IMR-90 (cell line): ENCODE measurements around the gene ST8SIA6. TPM values are rescaled to one million over a fixed set of nuclear protein-coding genes. Genes with fewer than 3 reads are reported as not detected.

Experiments used
- ATAC-seq: fragments of 200-7000 bp; cut with Tn5 transposase; 2 replicates; pipeline ENCODE4 v1.9.1; 2020; ENCODE audit warnings: low read depth, mild to moderate bottlenecking, moderate library complexity
- BruUV-seq: library from RNA; stranded (reverse); fragments of 400-500 nt; replicated peaks from 2 replicates; lab custom pipeline; 2021; lab: Mats Ljungman, UMichigan
- CTCF ChIA-PET: fragments of 300-600 bp; formaldehyde crosslinking; extraction: SDS; loops from one replicate; lab custom pipeline; 2021; ENCODE audit warnings: antibody characterized with exemption; lab: Yijun Ruan, JAX
- POLR2A ChIA-PET: fragments of 300-600 bp; sonication (Branson Sonifier 250); formaldehyde crosslinking; loops from one replicate; lab custom pipeline; 2022; ENCODE audit warnings: antibody characterized with exemption; ENCODE audit not compliant: unreplicated experiment; lab: Charles Lee
- DNase-seq: peaks from one replicate; pipeline ENCODE4 v3.0.0; 2013
- H2AFZ ChIP-seq: replicated peaks from 2 replicates; pipeline ENCODE3; 2013; ENCODE audit warnings: low read length, mild to moderate bottlenecking; ENCODE audit not compliant: poor library complexity
- H2AK5ac ChIP-seq: 2 replicates; pipeline ENCODE4 v1.6.1; 2013; ENCODE audit warnings: low read depth, low read length, inconsistent platforms
- H2AK9ac ChIP-seq: replicated peaks from 2 replicates; pipeline ENCODE3; 2013; ENCODE audit warnings: mild to moderate bottlenecking, low read depth, low read length, moderate library complexity; ENCODE audit not compliant: poor library complexity
- H2BK120ac ChIP-seq: 2 replicates; pipeline ENCODE4 v1.6.1; 2013; ENCODE audit warnings: low read depth, low read length, inconsistent platforms
- H2BK15ac ChIP-seq: 3 replicates; pipeline ENCODE4 v1.6.1; 2013; ENCODE audit warnings: low read depth, low read length, inconsistent platforms
- H2BK20ac ChIP-seq: 2 replicates; pipeline ENCODE4 v1.6.1; 2013; ENCODE audit warnings: low read depth, mild to moderate bottlenecking, inconsistent platforms, low read length, moderate library complexity
- H2BK5ac ChIP-seq: 2 replicates; pipeline ENCODE4 v1.6.1; 2013; ENCODE audit warnings: mild to moderate bottlenecking, low read depth, low read length, inconsistent platforms; ENCODE audit not compliant: poor library complexity, severe bottlenecking
- H3K14ac ChIP-seq: replicated peaks from 2 replicates; pipeline ENCODE4 v1.6.1; 2013; ENCODE audit warnings: low read depth, low read length, inconsistent platforms
- H3K18ac ChIP-seq: 2 replicates; pipeline ENCODE4 v1.6.1; 2013; ENCODE audit warnings: low read depth, low read length, control low read depth
- H3K23ac ChIP-seq: 2 replicates; pipeline ENCODE4 v1.6.1; 2013; ENCODE audit warnings: low read depth, low read length, inconsistent platforms
- H3K27ac ChIP-seq: 2 replicates; pipeline ENCODE4 v1.5.1; 2013; ENCODE audit warnings: mild to moderate bottlenecking, control low read depth, low read length; ENCODE audit not compliant: insufficient read depth
- H3K27me3 ChIP-seq: 2 replicates; pipeline ENCODE4 v1.6.1; 2013; ENCODE audit warnings: low read length; ENCODE audit not compliant: control insufficient read depth, insufficient read depth
- H3K36me3 ChIP-seq: 2 replicates; pipeline ENCODE4 v1.6.1; 2013; ENCODE audit warnings: low read length, mixed read lengths; ENCODE audit not compliant: control insufficient read depth, insufficient read depth
- H3K4ac ChIP-seq: 2 replicates; pipeline ENCODE4 v1.6.1; 2013; ENCODE audit warnings: low read depth, low read length, inconsistent platforms
- H3K4me1 ChIP-seq: 2 replicates; pipeline ENCODE4 v1.6.1; 2013; ENCODE audit warnings: low read length, mixed read lengths; ENCODE audit not compliant: control insufficient read depth, insufficient read depth
- H3K4me2 ChIP-seq: 2 replicates; pipeline ENCODE4 v1.6.1; 2013; ENCODE audit warnings: low read depth, mild to moderate bottlenecking, control low read depth, low read length, moderate library complexity
- H3K4me3 ChIP-seq: 2 replicates; pipeline ENCODE4 v1.5.1; 2013; ENCODE audit warnings: low read depth, mild to moderate bottlenecking, control low read depth, low read length, moderate library complexity; ENCODE audit not compliant: insufficient read depth
- H3K56ac ChIP-seq: 2 replicates; pipeline ENCODE4 v1.6.1; 2013; ENCODE audit warnings: low read length, inconsistent platforms; ENCODE audit not compliant: insufficient read depth; ENCODE audit errors: extremely low read depth
- H3K79me1 ChIP-seq, 2 experiments: 2 replicates each; pipeline ENCODE4 v1.6.1; 2013; ENCODE audit warnings: low read length in 2 of 2, inconsistent platforms in 1 of 2, low read depth in 1 of 2
- H3K9ac ChIP-seq: 2 replicates; pipeline ENCODE4 v1.6.1; 2013; ENCODE audit warnings: low read depth, low read length, control low read depth
- H3K9me1 ChIP-seq: 2 replicates; pipeline ENCODE4 v1.6.1; 2013; ENCODE audit warnings: low read length, inconsistent platforms; ENCODE audit not compliant: insufficient read depth
- H3K9me3 ChIP-seq: 2 replicates; pipeline ENCODE4 v1.6.1; 2013; ENCODE audit warnings: low read length; ENCODE audit not compliant: control insufficient read depth, insufficient read depth
- H4K20me1 ChIP-seq: 2 replicates; pipeline ENCODE4 v1.6.1; 2013; ENCODE audit warnings: low read length, inconsistent platforms; ENCODE audit not compliant: insufficient read depth
- H4K5ac ChIP-seq: 2 replicates; pipeline ENCODE4 v1.6.1; 2013; ENCODE audit warnings: mild to moderate bottlenecking, low read depth, low read length, control low read depth
- H4K8ac ChIP-seq, 2 experiments: 2 replicates each; pipeline ENCODE4 v1.6.1; 2013; ENCODE audit warnings: low read depth in 2 of 2, low read length in 2 of 2, control low read depth in 1 of 2, inconsistent platforms in 1 of 2
- H4K91ac ChIP-seq: 2 replicates; pipeline ENCODE4 v1.6.1; 2013; ENCODE audit warnings: low read depth, low read length, inconsistent platforms; ENCODE audit not compliant: insufficient read depth
- CEBPB ChIP-seq: IDR thresholded peaks from 2 replicates; pipeline ENCODE4 v1.6.1; 2012; ENCODE audit warnings: low read depth, low read length, improper control_type of control experiment
- CTCF ChIP-seq: conservative IDR thresholded peaks from 2 replicates; pipeline ENCODE4 v1.5.1; 2012; ENCODE audit warnings: mild to moderate bottlenecking, low read depth, low read length, improper control_type of control experiment
- RAD21 ChIP-seq: IDR thresholded peaks from 2 replicates; pipeline ENCODE4 v1.6.1; 2012; ENCODE audit warnings: low read length, improper control_type of control experiment
- WGBS, 2 experiments: methylation state at CpG; one replicate each; pipeline versions ENCODE4 v1.1.5 to v1.1.7; 2013; ENCODE audit warnings: missing lambda C conversion rate in 2 of 2; ENCODE audit not compliant: insufficient read length in 1 of 2; ENCODE audit errors: extremely low coverage in 2 of 2; 5-methylcytosine and 5-hydroxymethylcytosine counted together
- dilution Hi-C: fragments of 300-500 bp; cut with HindIII; formaldehyde crosslinking; loops from one replicate; pipeline ENCODE4 v1.14.3; 2018; ENCODE audit warnings: low sequenced_read_pairs; ENCODE audit not compliant: unreplicated experiment
- in situ Hi-C: fragments of 300-500 bp; cut with MboI; formaldehyde crosslinking; loops from 3 replicates; pipeline ENCODE4 v1.14.3; 2019; ENCODE audit warnings: low sequenced_read_pairs, inconsistent platforms, mixed read lengths
- intact Hi-C: fragments of 100-400 bp; cut with micrococcal nuclease; formaldehyde crosslinking; loops from 2 replicates; pipeline ENCODE4 v1.10.0; 2022
- polyA plus RNA-seq, 3 experiments: library from polyadenylated mRNA; depleted of rRNA; stranded (reverse); fragments of >200 nt; gene quantifications; 2 replicates each; pipeline ENCODE4 v1.2.3, GENCODE V29; 2012; ENCODE audit warnings: low replicate concordance in 1 of 3
- total RNA-seq: library from RNA; depleted of rRNA; stranded (reverse); fragments of >200 nt; gene quantifications from 2 replicates; pipeline ENCODE4 v1.2.3, GENCODE V29; 2012

The ST8SIA6 gene
- total and polyA plus RNA-seq, 2 of the 4 experiments (the other 2 are of a cell fraction) = 0.10 to 0.18 TPM

DNA sequence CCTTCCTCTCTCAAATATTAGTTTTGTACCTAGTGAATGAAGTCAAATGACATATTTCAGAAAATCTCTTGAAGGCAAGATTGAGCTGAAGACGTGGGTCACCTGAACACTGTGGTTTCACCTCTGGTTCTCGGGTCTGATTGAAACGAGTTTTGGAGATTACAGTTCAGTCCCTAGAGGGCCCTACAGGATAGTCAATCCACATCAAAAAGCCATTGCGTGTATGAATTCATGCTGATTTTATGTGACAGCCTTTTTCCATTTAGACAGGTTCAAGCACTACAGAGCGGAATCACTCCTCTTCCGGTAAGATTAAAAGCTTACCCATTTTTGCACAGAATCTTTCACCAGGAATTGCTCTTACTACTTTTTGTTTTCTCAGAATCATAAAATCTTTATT is 164.2 kb downstream of the ST8SIA6 start:
- Histone ChIP-seq H3K27ac (no peak overlapping the region), H2AK5ac (no peak overlapping the region), H2AK9ac (no peak overlapping the region), H3K9me1 (no peaks in the 10 kb centered on the region), H2BK120ac (no peak overlapping the region), H3K27me3 (peaks cover 21% of the 10 kb centered on the region), H3K4me2 (no peak overlapping the region), H3K14ac (no peak overlapping the region), H3K9me3 (no peaks in the 10 kb centered on the region), H4K5ac (no peak overlapping the region), H3K23ac (no peak overlapping the region), H2BK20ac (no peak overlapping the region), H2BK5ac (no peak overlapping the region), H3K4me3 (no peak overlapping the region), H3K4ac (no peak overlapping the region), H3K9ac (no peak overlapping the region), H2AFZ (no peak overlapping the region), H3K4me1 (no peaks in the 10 kb centered on the region), H3K36me3 (no peaks in the 10 kb centered on the region), H2BK15ac (no peak overlapping the region), H4K91ac (no peak overlapping the region), H4K8ac (no peak overlapping the region), H3K79me1 (no peaks in the 10 kb centered on the region), H3K56ac (no peak overlapping the region), H4K20me1 (no peaks in the 10 kb centered on the region), H3K18ac (no peak overlapping the region)
- DNase-seq (peak; percentile 8), ATAC-seq (no peak)
- WGBS, 2 experiments = 53% methylated on average over 4 of the region's 6 CpGs; no CpG with 5 or more reads in 1 of the 2 experiments
- dilution Hi-C loops = no loop called here
- in situ Hi-C loops = no loop called here
- intact Hi-C loops = no loop called here
- no peak for TF ChIP-seq CEBPB
- TF ChIP-seq RAD21 = peak; percentile 34; the same call in 1 of the 2 replicates
- TF ChIP-seq CTCF = 0 out of 2 replicates have a peak, but pooled peaks have one; percentile 21
- ChIA-PET POLR2A (no interaction called here), CTCF (interaction anchor here (1.0 kb wide), 1 partner anchor 12 kb away, joined by 3 read pairs; no protein-coding TSS in a partner anchor)
- BruUV-seq = no TSS peak
